Keratinocyte (primary cell): ENCODE data around the gene MLLT11. TPM values are rescaled to one million over a fixed set of nuclear protein-coding genes. Genes with fewer than 3 reads are reported as not detected.

ENCODE experiments used
- DNase-seq: peaks from one replicate; pipeline ENCODE4 v3.0.0-alpha.2; 2011; ENCODE audit warnings: low read depth, missing footprints, low spot score
- FAIRE-seq: peaks from 2 replicates; lab custom pipeline; 2011; peaks lifted over from hg19 to GRCh38; lab: Jason Lieb, UNC
- H2AFZ ChIP-seq: 2 replicates; pipeline ENCODE4 v1.6.0; 2012; ENCODE audit warnings: low read length, control low read depth, inconsistent platforms; ENCODE audit not compliant: control insufficient read depth
- H3K27ac ChIP-seq: 2 replicates; pipeline ENCODE4 v1.5.1; 2011; ENCODE audit warnings: low read length; ENCODE audit not compliant: control insufficient read depth, insufficient read depth
- H3K27me3 ChIP-seq: 3 replicates; pipeline ENCODE4 v1.6.0; 2011; ENCODE audit warnings: low read length; ENCODE audit not compliant: control insufficient read depth, insufficient read depth; ENCODE audit errors: extremely low read depth
- H3K36me3 ChIP-seq, 2 experiments: 2 replicates in 1 of 2; 3 replicates in 1 of 2; pipeline ENCODE4 v1.5.1; 2011; ENCODE audit warnings: low read length in 2 of 2, mild to moderate bottlenecking in 1 of 2; ENCODE audit not compliant: control insufficient read depth in 2 of 2, insufficient read depth in 2 of 2; ENCODE audit errors: extremely low read depth in 1 of 2
- H3K4me1 ChIP-seq: 3 replicates; pipeline ENCODE4 v1.5.1; 2011; ENCODE audit warnings: low read length; ENCODE audit not compliant: control insufficient read depth, insufficient read depth; ENCODE audit errors: extremely low read depth
- H3K4me2 ChIP-seq: 3 replicates; pipeline ENCODE4 v1.6.0; 2011; ENCODE audit warnings: low read depth, low read length; ENCODE audit not compliant: control insufficient read depth, insufficient read depth; ENCODE audit errors: extremely low read depth
- H3K4me3 ChIP-seq, 3 experiments: fragments of 200-600 bp in 1 of 3; sonication (generic) in 1 of 3; 2 replicates in 2 of 3; 3 replicates in 1 of 3; pipeline ENCODE4 v1.5.1; 2011 to 2016; ENCODE audit warnings: low read length in 3 of 3, mild to moderate bottlenecking in 3 of 3, control low read depth in 2 of 3, inconsistent platforms in 1 of 3, low read depth in 1 of 3, mixed read lengths in 1 of 3, mixed run types in 1 of 3, moderate library complexity in 1 of 3; ENCODE audit not compliant: control insufficient read depth in 2 of 3, insufficient read depth in 2 of 3; ENCODE audit errors: extremely low read depth in 1 of 3
- H3K79me2 ChIP-seq: 2 replicates; pipeline ENCODE4 v1.6.0; 2012; ENCODE audit warnings: low read length; ENCODE audit not compliant: control insufficient read depth, insufficient read depth
- H3K9ac ChIP-seq: 3 replicates; pipeline ENCODE4 v1.6.0; 2011; ENCODE audit warnings: low read length; ENCODE audit not compliant: control insufficient read depth, insufficient read depth; ENCODE audit errors: extremely low read depth
- H3K9me1 ChIP-seq: 3 replicates; pipeline ENCODE4 v1.6.0; 2011; ENCODE audit warnings: low read length; ENCODE audit not compliant: control insufficient read depth, insufficient read depth; ENCODE audit errors: extremely low read depth
- H3K9me3 ChIP-seq: 2 replicates; pipeline ENCODE4 v1.5.1; 2012; ENCODE audit warnings: low read depth, low read length; ENCODE audit not compliant: control insufficient read depth
- H4K20me1 ChIP-seq: 3 replicates; pipeline ENCODE4 v1.6.0; 2011; ENCODE audit warnings: low read length; ENCODE audit not compliant: control insufficient read depth, insufficient read depth; ENCODE audit errors: extremely low read depth
- CTCF ChIP-seq, 3 experiments: IDR thresholded peaks in 1 of 3; conservative IDR thresholded peaks in 1 of 3; optimal IDR thresholded peaks in 1 of 3; 2 replicates in 2 of 3; 3 replicates in 1 of 3; pipeline versions ENCODE3 to v1.5.1; 2011; ENCODE audit warnings: low read length in 3 of 3, mild to moderate bottlenecking in 3 of 3, moderate library complexity in 2 of 3, control low read depth in 1 of 3, inconsistent platforms in 1 of 3; ENCODE audit not compliant: insufficient read depth in 2 of 3; ENCODE audit errors: extremely low read depth in 1 of 3
- EZH2 ChIP-seq: IDR thresholded peaks from one replicate; pipeline ENCODE4 v1.6.1; 2012; ENCODE audit warnings: inconsistent platforms, mild to moderate bottlenecking, low read length, moderate library complexity
- dilution Hi-C: fragments of 300-500 bp; cut with MboI; formaldehyde crosslinking; loops from one replicate; pipeline ENCODE4 v1.7.0; 2020; ENCODE audit warnings: low sequenced_read_pairs; ENCODE audit not compliant: extremely low pct_ligation_motif_present
- polyA plus RNA-seq, 5 experiments: library from polyadenylated mRNA; depleted of rRNA in 3 of 5; stranded (reverse) in 3 of 5; stranded (forward) in 1 of 5; unstranded in 1 of 5; fragments of >200 nt; gene quantifications; 1 replicate in 1 of 5; 2 replicates in 3 of 5; 3 replicates in 1 of 5; pipeline versions ENCODE4 v1.2.1 to v1.2.3, GENCODE V29; 2011 to 2012; ENCODE audit warnings: missing spikeins in 2 of 5, low read depth in 1 of 5, low replicate concordance in 1 of 5

The MLLT11 gene
- polyA plus RNA-seq, 1 donor (not counting 4 experiments of a cell fraction or from before 2014, with no cell fraction given) = 10.8 TPM

DNA sequence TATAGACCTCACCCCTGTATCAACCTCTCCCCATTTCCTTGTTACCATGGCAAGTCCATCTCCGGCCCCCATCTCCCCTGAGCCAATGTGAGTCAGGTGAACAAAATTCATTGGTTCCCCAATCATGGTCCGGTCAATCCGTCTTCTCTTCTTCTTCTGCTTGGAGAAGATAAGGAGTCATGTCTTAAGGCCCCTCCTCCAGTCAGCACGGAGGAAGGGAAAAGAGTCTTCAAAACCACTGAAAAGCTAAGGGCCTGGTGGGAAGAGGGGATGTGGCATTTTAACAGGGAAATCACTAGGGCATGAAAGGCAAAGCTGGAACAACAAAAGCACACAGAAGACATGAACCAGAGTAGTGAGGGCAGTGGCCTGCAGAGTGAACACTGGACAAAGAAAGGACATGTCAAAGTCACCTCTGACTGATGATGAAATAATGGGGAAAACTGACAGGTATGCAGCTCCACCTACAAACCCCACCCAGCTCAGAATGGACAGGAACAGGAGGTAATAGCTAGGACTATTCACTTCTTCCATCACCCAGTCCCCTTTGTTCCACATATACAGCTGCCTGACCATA is 5.1 kb upstream of the MLLT11 start:
- H3K9me1 ChIP-seq = peaks cover 17% of the 10 kb centered on the region
- peaks cover 27% of the 10 kb centered on the region for H4K20me1 ChIP-seq
- H3K4me3 ChIP-seq = no peak overlapping the region
- H3K27ac ChIP-seq = peak overlapping the region; percentile 19
- H3K4me2 ChIP-seq = peak overlapping the region; percentile 34
- H3K36me3 ChIP-seq = peaks cover 46 to 64% of the 10 kb centered on the region in 2 experiments
- no peak overlapping the region for H3K9ac ChIP-seq
- peaks cover 52% of the 10 kb centered on the region for H3K79me2 ChIP-seq
- H3K27me3 ChIP-seq = no peaks in the 10 kb centered on the region
- no peak for FAIRE-seq
- TF ChIP-seq CTCF (optimal IDR thresholded peaks at IDR 0.05 in 1 of 3, IDR thresholded peaks at IDR 0.05 in 1 of 3, conservative IDR thresholded peaks at IDR 0.05 in 1 of 3; ENCODE audit: extremely low read depth in 1 of 3, insufficient read depth in 2 of 3, low read length in 3 of 3) = no peak
- TF ChIP-seq EZH2 = no peak
- no peaks in the 10 kb centered on the region for H3K9me3 ChIP-seq
- DNase-seq = no peak
- H2AFZ ChIP-seq = no peak overlapping the region
- peaks cover 44% of the 10 kb centered on the region for H3K4me1 ChIP-seq
- dilution Hi-C loops = no loop called here

- Histone ChIP-seq H3K4me1 (peaks cover 46% of the 10 kb centered on the region), H3K27me3 (no peaks in the 10 kb centered on the region), H3K9me3 (no peaks in the 10 kb centered on the region), H3K4me3 (no peak overlapping the region), H3K9ac (no peak overlapping the region), H2AFZ (no peak overlapping the region), H3K9me1 (peaks cover 17% of the 10 kb centered on the region), H4K20me1 (peaks cover 27% of the 10 kb centered on the region), H3K36me3 (peaks cover 45 to 64% of the 10 kb centered on the region in 2 experiments), H3K27ac (peak overlapping the region; percentile 19), H3K79me2 (peaks cover 54% of the 10 kb centered on the region), H3K4me2 (peak overlapping the region; percentile 34)
- dilution Hi-C loops = no loop called here
- TF ChIP-seq CTCF (optimal IDR thresholded peaks at IDR 0.05 in 1 of 3, IDR thresholded peaks at IDR 0.05 in 1 of 3, conservative IDR thresholded peaks at IDR 0.05 in 1 of 3; ENCODE audit: extremely low read depth in 1 of 3, insufficient read depth in 2 of 3, low read length in 3 of 3) = no peak
- no peak for TF ChIP-seq EZH2
- DNase-seq = no peak
- no peak for FAIRE-seq
Measured at GRCh38 chr1:151055581-151055980, 4.6 kb upstream of the MLLT11 start.
